ENCODE data around the gene PIGL.
"Not testable (repeated sequence)": the region's sequence is repeated elsewhere in the genome, so short reads cannot be mapped to it uniquely, and the experiment has no call there.

PIGL gene

GRCh38 chr17:16211590-16211989, 5.4 kb upstream of the PIGL start:
- no peak for DNase-seq (ENCODE audit: low read depth, low spot score)
- in situ Hi-C loops (cut with HindIII; ENCODE audit: low sequenced_read_pairs), result no loop called here
- no peak for TF ChIP-seq CTCF (IDR thresholded peaks at IDR 0.05; ENCODE audit: low read depth, low read length)
- H3K4me3 ChIP-seq (ENCODE audit: low read depth, low read length), result no peak overlapping the region

GRCh38 chr17:16212793-16213192, 4.2 kb upstream of the PIGL start:
- in situ Hi-C loops (cut with HindIII; ENCODE audit: low sequenced_read_pairs), result no loop called here
- TF ChIP-seq CTCF (IDR thresholded peaks at IDR 0.05; ENCODE audit: low read depth, low read length), result no peak
- no peak overlapping the region for H3K4me3 ChIP-seq (ENCODE audit: low read depth, low read length)
- DNase-seq (ENCODE audit: low read depth, low spot score), result no peak

- DNase-seq (ENCODE audit: low read depth, low spot score), result no peak
- TF ChIP-seq CTCF (IDR thresholded peaks at IDR 0.05; ENCODE audit: low read depth, low read length), result no peak
- in situ Hi-C loops (cut with HindIII; ENCODE audit: low sequenced_read_pairs), result no loop called here
- peak overlapping the region; percentile 90 for H3K4me3 ChIP-seq (ENCODE audit: low read depth, low read length)
Measured at GRCh38 chr17:16214190-16215001, 2.6 kb upstream of the PIGL start.

GRCh38 chr17:16215002-16215272, 2.1 kb upstream of the PIGL start:
- H3K4me3 ChIP-seq (ENCODE audit: low read depth, low read length), result peak overlapping the region; percentile 90
- in situ Hi-C loops (cut with HindIII; ENCODE audit: low sequenced_read_pairs), result no loop called here
- peak; percentile 37 for DNase-seq (ENCODE audit: low read depth, low spot score)
- TF ChIP-seq CTCF (IDR thresholded peaks at IDR 0.05; ENCODE audit: low read depth, low read length), result no peak

- TF ChIP-seq CTCF (IDR thresholded peaks at IDR 0.05; ENCODE audit: low read depth, low read length), result peak; percentile 44
- peak within 1 kb of the TSS; percentile 90 for H3K4me3 ChIP-seq (ENCODE audit: low read depth, low read length)
- peak; percentile 96 for DNase-seq (ENCODE audit: low read depth, low spot score)
- in situ Hi-C loops (cut with HindIII; ENCODE audit: low sequenced_read_pairs), result no loop called here
Measured at GRCh38 chr17:16215273-16215964, 1.6 kb upstream of the PIGL start, which contains the start of gene NCOR1. TSS of gene NCOR1 (minus strand) at chr17:16215534. CDS start at chr17:16194569, 20,965 bp downstream.

- no peak for TF ChIP-seq CTCF (IDR thresholded peaks at IDR 0.05; ENCODE audit: low read depth, low read length)
- in situ Hi-C loops (cut with HindIII; ENCODE audit: low sequenced_read_pairs), result no loop called here
- peak overlapping the region; percentile 90 for H3K4me3 ChIP-seq (ENCODE audit: low read depth, low read length)
- DNase-seq (ENCODE audit: low read depth, low spot score), result no peak
Measured at GRCh38 chr17:16215965-16216316, 1.1 kb upstream of the PIGL start.

GRCh38 chr17:16216341-16217001, 539 bp upstream of the PIGL start:
- peak overlapping the region; percentile 94 for H3K4me3 ChIP-seq (ENCODE audit: low read depth, low read length)
- in situ Hi-C loops (cut with HindIII; ENCODE audit: low sequenced_read_pairs); DNase-seq (ENCODE audit: low read depth, low spot score): not testable (repeated sequence)
